Activated CD8-positive, alpha-beta memory T cell treated with anti-CD3 and anti-CD28 coated beads, Interleukin-2, amount 50 U/mL, for 4 hours (primary cell): ENCODE measurements around the gene SMARCA1.

Experiments
- DNase-seq: peaks from one replicate; pipeline ENCODE4 v3.0.0-alpha.2; 2020

SMARCA1 gene

DNA sequence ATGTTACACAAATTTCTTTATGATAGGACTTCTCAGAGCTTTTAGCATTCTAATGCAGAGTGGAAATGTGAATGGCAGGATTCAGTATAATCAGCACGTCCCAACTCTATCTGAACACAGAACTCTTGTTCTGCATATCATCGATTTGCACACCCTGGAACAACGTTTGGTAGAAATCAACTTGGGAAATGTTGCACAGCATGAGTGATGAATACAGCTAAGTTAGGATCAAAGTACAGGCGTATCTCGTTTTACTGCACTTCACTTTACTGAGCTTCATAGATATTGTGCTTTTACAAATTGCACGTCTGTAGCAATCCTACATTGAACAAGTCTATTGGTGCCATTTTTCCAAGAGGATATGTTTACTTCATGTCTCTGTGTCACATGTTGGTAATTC, 70.8 kb downstream of the SMARCA1 start:
- DNase-seq, result no peak

DNA sequence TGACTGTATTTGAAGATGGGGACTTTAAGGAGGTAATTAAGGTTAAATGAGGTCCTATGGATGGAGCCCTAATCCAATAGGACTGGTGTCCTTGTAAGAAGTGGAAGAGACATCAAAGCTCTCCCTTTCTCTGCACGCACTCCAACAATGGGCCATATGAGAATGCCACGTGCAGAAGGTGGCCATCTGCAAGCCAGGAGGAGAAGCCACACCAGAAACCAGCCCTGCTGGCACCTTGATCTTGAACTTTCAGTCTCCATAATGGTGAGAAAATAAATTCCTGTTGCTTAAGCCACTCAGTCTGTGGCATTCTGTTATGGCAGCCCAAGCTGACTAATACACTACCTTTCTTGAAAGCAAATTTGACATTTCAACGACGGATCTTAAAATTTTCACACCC, 73.2 kb downstream of the SMARCA1 start:
- DNase-seq, result no peak

DNA sequence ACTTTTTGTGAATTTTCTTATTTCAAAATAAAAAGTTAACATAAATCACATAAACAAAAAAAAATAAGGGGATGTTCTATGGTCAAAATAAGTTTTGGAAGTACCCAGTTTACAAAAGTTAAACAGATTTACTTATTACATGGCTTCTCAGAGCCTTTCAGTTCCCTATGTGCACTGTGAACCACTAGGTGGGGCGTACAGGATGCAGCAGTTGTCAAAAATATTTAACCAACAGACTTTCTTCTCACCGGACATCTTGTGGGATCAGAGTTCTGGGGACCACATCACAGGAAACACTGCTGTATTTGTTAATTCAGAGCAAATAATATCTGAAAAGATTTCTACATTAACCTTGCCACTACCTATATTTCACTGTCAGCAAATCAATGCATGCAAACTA, 74.1 kb downstream of the SMARCA1 start:
- no peak for DNase-seq

DNA sequence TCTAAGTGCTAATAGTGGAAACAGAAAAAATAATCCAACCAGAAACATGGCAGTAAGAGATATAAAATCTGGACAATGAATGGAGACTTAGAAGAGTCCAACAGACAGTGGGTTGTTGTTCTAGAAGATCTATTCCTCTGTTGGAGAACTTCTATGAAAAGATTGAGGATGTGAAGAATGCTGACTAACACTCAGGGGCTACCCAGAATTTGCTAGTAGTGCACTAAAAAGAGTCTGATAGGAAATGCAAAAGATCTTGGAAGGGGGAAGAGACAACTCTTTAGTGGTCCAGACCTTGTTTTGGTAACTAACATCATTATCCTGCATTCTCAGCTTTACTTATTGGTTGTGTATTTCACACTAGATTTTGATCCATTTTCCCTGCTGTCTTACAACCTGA, 77.9 kb downstream of the SMARCA1 start:
- no peak for DNase-seq

DNA sequence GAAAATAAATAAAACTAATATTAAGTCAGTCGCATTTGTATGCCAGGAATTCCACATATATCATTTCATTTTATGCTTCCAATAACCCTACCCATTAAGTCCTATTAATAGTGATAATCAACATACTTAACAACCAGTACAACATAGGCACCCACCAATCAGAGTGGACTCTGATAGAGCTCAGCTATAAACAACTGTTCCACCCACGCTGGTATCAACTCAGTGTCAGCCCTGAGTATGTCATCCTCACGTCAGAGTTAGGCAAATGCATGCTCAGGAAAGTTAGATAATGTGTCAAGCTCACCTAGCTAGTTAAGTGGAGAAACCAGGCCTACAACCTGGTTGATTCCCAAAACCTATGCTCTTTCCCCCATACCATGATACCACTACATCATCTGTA, 89.3 kb downstream of the SMARCA1 start:
- DNase-seq, result no peak

DNA sequence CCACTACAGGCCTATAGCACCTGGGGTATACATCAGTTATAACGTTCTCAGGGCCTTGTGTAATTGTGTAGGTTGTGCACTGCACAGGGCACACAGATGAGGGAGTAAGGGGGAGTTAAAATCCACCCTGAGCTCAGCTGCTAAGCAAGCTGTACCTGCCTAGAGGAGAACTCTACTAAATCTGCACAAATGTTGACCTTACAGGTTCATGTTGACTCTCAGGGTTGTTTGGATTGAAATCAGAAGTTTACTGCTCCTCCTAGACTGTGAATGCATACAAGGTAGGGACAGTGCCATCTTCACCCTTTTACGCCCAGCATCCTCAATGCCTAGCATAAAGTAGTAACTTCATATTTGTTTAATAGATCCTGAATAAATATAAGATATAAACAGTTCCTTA, 89.8 kb downstream of the SMARCA1 start:
- DNase-seq, result no peak

DNA sequence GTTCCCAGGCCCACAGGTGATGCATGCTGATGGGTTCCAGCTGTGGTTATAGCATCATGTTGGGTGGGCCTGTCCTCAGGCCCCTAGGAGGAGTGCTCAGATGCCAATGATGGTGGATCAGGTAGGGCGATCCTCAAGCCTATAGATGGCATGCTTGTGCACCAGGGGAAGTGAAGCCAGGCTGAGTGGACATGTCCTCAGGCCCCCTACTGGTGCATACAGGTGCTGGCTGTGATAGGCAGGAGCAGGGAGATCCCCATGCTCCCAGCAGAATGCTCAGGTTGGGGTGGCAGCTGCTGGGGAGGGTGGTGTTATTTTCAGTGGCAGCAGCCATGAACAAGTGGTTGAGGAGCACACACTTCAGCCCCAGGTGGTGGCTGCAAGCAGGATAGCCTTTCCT, 96.0 kb downstream of the SMARCA1 start:
- DNase-seq, result no peak

DNA sequence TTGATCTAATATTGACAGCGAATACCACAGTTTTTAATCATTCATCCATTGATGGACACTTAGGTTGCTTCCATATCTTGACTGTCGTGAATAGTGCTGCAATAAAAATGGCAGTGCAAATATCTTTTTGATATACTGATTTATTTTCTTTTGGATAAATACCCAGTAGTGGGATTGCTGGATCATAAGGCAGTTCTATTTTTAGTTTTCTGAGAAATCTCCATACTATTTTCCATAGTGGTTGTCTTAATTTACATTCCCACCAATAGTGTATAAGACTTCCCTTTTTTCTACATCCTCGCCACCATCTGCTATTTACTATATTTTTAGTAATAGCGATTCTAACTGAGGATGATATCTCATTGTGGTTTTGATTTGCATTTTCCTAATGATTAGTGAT, 100.1 kb downstream of the SMARCA1 start:
- DNase-seq, result no peak

DNA sequence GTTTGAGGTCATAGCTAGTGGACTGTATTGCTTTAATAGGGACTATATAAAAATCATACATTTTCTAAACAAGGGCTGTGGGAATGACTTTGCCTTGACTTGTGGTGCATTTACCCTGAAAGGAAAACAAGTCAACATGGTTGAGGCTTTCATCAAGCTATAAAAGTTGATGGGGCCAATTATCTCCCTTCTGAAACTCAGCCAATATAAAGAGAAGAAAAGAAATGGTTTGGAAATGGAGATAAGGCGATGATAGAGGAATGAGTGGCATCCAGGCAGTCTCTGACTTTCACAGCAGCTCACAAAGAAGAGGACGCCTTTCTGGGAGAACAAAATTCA, 118.7 kb downstream of the SMARCA1 start:
- no peak for DNase-seq

DNA sequence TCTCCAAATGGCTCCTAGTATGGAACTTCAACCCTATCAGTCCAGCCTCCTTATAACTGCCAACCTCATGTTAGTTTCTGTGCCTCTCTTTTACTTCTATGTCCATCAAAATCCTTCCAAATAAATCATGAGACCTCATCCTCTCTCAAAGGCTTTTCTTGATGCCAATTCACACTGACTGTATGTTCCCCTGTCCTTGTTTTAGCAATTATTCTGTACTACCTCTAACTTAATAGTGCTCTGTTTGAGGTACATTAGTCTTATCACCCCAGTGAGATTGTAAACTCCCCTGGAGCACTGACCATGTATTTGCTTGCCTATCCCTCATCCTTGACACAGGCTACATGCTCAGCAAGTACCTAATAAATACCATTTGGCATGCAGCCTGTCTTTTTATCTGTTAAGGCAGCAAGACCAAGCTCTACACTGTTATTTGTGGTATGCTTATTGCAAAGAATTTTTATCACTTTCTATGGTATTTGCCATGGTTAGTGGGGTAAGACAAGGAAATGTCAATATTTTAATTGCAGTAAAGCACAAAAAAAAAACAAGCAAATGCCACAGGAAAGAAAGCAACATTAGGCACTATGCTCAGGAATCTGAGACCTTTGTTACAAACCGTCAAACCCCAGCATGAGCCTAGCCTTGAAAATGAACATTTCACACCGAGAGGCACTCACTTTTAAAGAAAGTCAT, 119.2 kb downstream of the SMARCA1 start:
- DNase-seq, result no peak
